Measurements from ENCODE around the gene LLGL2. TPM values are rescaled to one million over a fixed set of nuclear protein-coding genes. Genes with fewer than 3 reads are reported as not detected.

The LLGL2 gene
- total and polyA plus RNA-seq, 10 of the 15 experiments (the other 5 are each of a cell fraction or from before 2014, with no cell fraction given): 0.21 to 9.9 (median 4.5) TPM

- TF ChIP-seq CUX1 (IDR thresholded peaks at IDR 0.05; ENCODE audit: insufficient replicate concordance, low read depth, low read length): no peak
These were observed 37.7 kb downstream of the LLGL2 start (continued) for GRCh38 chr17:75563063-75563758.

- H3K36me3 ChIP-seq (ENCODE audit: control insufficient read depth in 2 of 2, insufficient read depth in 2 of 2, low read length in 1 of 2): no peaks in the 10 kb centered on the region
- H3K27ac ChIP-seq (ENCODE audit: control insufficient read depth, insufficient read depth): no peak overlapping the region
- H3K9me3 ChIP-seq (replicated peaks; ENCODE audit: control insufficient read depth, insufficient read depth, low read length): no peaks in the 10 kb centered on the region
- TF ChIP-seq PAX5 (IDR thresholded peaks at IDR 0.05; ENCODE audit: borderline replicate concordance, low read depth, low read length) (no peak), NR2F1 (conservative IDR thresholded peaks at IDR 0.05) (no peak), LARP7 (IDR thresholded peaks at IDR 0.05) (no peak), PML (IDR thresholded peaks at IDR 0.05; ENCODE audit: low read length) (no peak), WRNIP1 (IDR thresholded peaks at IDR 0.05; ENCODE audit: borderline replicate concordance, low read depth, low read length) (no peak), ZBTB33 (IDR thresholded peaks at IDR 0.05) (no peak), MTA2 (IDR thresholded peaks at IDR 0.05; ENCODE audit: low read depth) (no peak), HDGF (IDR thresholded peaks at IDR 0.05) (no peak), ELK1 (IDR thresholded peaks at IDR 0.05; ENCODE audit: low read depth, low read length) (no peak), NFIC (IDR thresholded peaks at IDR 0.05; ENCODE audit: low read depth, low read length) (no peak), POU2F2 (IDR thresholded peaks at IDR 0.05; ENCODE audit: borderline replicate concordance, low read depth, low read length) (no peak), STAT3 (IDR thresholded peaks at IDR 0.05; ENCODE audit: low read depth, low read length) (no peak), FOXM1 (IDR thresholded peaks at IDR 0.05; ENCODE audit: low read depth, low read length) (no peak)
- FAIRE-seq (no peak), DNase-seq (ENCODE audit: low read depth, low spot score) (no peak), ATAC-seq (no peak)
- no peak overlapping the region for H2AFZ ChIP-seq (ENCODE audit: control insufficient read depth, low read depth, low read length)
- H3K9ac ChIP-seq (ENCODE audit: control insufficient read depth, insufficient read depth, low read length): no peak overlapping the region
- H3K79me2 ChIP-seq (ENCODE audit: control insufficient read depth, insufficient read depth, low read length): no peaks in the 10 kb centered on the region
- ChIA-PET SMC1A (ENCODE audit: uncharacterized antibody, unreplicated experiment) (no interaction called here), POLR2A (no interaction called here), RAD21 (ENCODE audit: unreplicated experiment) (no interaction called here), CTCF (no interaction called here)
- peaks cover 9% of the 10 kb centered on the region for H3K4me1 ChIP-seq (ENCODE audit: control insufficient read depth, insufficient read depth, low read length)
- no peak overlapping the region for H3K4me2 ChIP-seq (ENCODE audit: control insufficient read depth, insufficient read depth)
- H4K20me1 ChIP-seq (ENCODE audit: control insufficient read depth, insufficient read depth): no peaks in the 10 kb centered on the region
- no peak overlapping the region for H3K4me3 ChIP-seq
- 51% methylated on average over 6 of the region's 11 CpGs for WGBS (ENCODE audit: insufficient coverage, insufficient replicate concordance, low lambda C conversion rate, missing lambda C conversion rate)
- no TSS peak for BruUV-seq (replicated peaks)
- H3K27me3 ChIP-seq (replicated peaks in 1 of 2; ENCODE audit: control insufficient read depth in 2 of 2, insufficient read depth in 2 of 2, low read length in 1 of 2): no peaks in the 10 kb centered on the region
- intact Hi-C loops (cut with micrococcal nuclease; ENCODE audit: unreplicated experiment): no loop called here
- in situ Hi-C loops (cut with MboI): no loop called here
These were observed 38.7 kb downstream of the LLGL2 start for GRCh38 chr17:75564195-75564594.
